Measurements from ENCODE around the gene ZNF467. TPM values are rescaled to one million over a fixed set of nuclear protein-coding genes. Genes with fewer than 3 reads are reported as not detected.

Gene ZNF467
- total and polyA plus RNA-seq, 3 donors from 2014 or later = 2.4 to 3.3 (median 2.9) TPM

GRCh38 chr7:149715476-149715875 lies 57.9 kb downstream of the ZNF467 start:
- TF ChIP-seq CTCF (IDR thresholded peaks at IDR 0.05) (no peak), POLR2A (IDR thresholded peaks at IDR 0.05) (no peak)
- H3K36me3 ChIP-seq (ENCODE audit: low read depth, missing control alignments) = no peaks in the 10 kb centered on the region
- peaks cover 26% of the 10 kb centered on the region for H3K4me1 ChIP-seq
- intact Hi-C loops (cut with DNase I; ENCODE audit: low total_unique reads) = no loop called here
- no peaks in the 10 kb centered on the region for H3K9me3 ChIP-seq
- H3K4me3 ChIP-seq = peak overlapping the region; percentile 65 to 81
- peak; percentile 15 for DNase-seq
- H3K27ac ChIP-seq = peak overlapping the region; percentile 55 to 81
- no peaks in the 10 kb centered on the region for H3K27me3 ChIP-seq
- 26 to 30% methylated on average over 8 of the region's 8 CpGs for WGBS, 2 donors

GRCh38 chr7:149714910-149715471 lies 58.4 kb downstream of the ZNF467 start:
- DNase-seq = peak; percentile 40
- 0 to 1% methylated on average over 13 to 37 of the region's 48 CpGs for WGBS, 2 donors
- Histone ChIP-seq H3K27ac (peak overlapping the region; percentile 55 to 81), H3K4me3 (peak overlapping the region; percentile 65 to 81), H3K27me3 (no peaks in the 10 kb centered on the region), H3K9me3 (no peaks in the 10 kb centered on the region), H3K4me1 (peaks cover 21% of the 10 kb centered on the region), H3K36me3 (ENCODE audit: low read depth, missing control alignments) (no peaks in the 10 kb centered on the region)
- TF ChIP-seq POLR2A (IDR thresholded peaks at IDR 0.05) (no peak), CTCF (IDR thresholded peaks at IDR 0.05) (no peak)
- intact Hi-C loops (cut with DNase I; ENCODE audit: low total_unique reads) = no loop called here

Other genes with a start within 250 kb of the ZNF467 start
- gene ZNF862, start 64.8 kb upstream of the ZNF467 start, total RNA-seq = 10 to 100 TPM; 21.6 to 24.5 TPM
- gene ZNF862, start 64.8 kb upstream of the ZNF467 start, polyA plus RNA-seq (ENCODE audit: insufficient read depth, low read depth, low replicate concordance) = 12.8 TPM
- gene ATP6V0E2, start 100.4 kb upstream of the ZNF467 start, total RNA-seq = 10 to 100 TPM; 30.3 to 37.1 TPM
- 14.0 TPM for gene ATP6V0E2, start 100.4 kb upstream of the ZNF467 start, polyA plus RNA-seq (ENCODE audit: insufficient read depth, low read depth, low replicate concordance)

All from testis (tissue), 3 donors.